ENCODE data around the gene CPNE7.

- TF ChIP-seq CTCF (IDR thresholded peaks at IDR 0.05; ENCODE audit: insufficient read depth, low read length, poor library complexity, severe bottlenecking): no peak
- no peak for TF ChIP-seq EZH2phosphoT487 (conservative IDR thresholded peaks at IDR 0.05; ENCODE audit: low read length)
These were observed 15.0 kb upstream of the CPNE7 start, which contains the start of gene RPL13 for GRCh38 chr16:89560378-89561141.

Measured in SU-DHL-6 (cell line).